ENCODE measurements around the gene FREM1.

The FREM1 gene

DNA sequence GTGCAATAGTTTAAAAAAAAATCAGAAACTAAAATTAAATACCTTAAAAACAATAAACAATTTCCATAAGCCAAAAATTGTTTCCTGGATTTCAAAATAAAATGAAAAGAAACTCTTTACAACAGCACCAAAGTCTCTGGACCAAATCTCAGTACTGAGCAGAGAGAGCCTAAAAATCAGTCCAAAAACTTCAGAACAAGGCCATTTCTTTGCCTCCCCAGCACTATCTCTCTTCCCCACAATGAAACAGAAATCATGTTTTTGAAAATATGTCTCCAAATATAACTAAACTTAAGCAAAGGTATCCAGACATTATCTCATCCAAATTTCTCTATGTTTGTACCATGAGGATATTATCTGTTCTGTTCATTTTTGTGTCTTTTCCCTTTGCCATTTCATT, 1.0 kb downstream of the FREM1 start:
- DNase-seq, result no peak

DNA sequence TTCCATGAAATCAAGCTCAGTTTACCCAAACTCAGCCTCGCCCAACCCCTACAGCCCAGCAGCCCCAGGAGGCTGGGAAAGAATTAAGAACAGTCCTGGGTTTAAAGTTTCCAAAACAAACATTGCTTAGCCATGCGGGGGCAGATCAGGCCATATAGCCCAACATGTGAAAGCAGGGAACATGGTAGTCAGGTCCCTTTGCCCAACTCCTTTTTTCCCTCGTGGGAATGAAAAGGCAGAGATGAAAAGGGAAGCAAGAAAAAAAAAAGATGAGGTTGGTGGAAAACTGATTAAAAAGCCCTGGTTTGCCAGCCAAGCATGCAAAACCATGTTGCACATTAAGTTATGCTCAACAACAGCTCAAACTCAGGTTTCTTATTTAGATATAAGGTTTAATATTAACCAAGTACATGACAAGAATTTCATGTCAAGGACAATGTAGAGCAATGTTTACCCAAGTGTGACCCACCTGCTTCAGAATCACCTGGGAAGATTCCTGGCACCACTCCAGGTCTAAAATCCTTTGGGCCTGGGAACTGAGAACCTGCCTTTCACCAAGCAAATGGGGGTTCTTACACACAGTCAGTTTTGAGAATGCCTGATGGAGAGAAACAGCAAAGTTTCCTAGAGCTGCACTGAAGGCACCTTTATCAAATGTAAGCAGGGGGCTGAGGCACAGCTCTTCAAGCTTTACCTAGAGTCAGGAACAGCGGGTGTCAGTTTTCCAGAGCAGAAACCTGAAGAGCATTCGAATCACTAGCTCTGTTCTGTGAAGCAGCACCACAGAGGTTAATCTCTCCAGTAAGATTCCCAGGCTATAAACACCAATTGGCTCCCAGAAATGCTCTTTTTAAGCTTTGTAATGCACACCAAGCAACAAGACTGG, 1.7 kb downstream of the FREM1 start:
- no peak for DNase-seq

DNA sequence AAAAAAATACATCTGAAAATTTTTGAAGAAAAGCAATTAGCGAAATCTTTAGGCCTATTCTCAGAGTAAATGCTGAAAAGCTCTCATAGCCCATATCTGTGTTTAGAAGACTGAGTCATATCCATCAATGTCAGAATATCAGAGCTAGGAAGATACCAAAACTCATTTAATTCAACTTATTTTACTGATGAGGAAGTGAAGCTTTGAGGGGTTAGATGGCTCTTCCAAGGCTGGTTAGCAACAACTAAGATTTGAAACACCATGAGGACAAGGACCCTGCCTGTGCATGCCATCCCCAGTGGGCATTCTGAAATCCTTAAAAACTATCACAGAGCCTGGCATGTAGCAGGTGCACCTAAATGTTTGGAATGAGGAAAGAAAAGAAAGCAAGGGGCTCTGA, 2.5 kb downstream of the FREM1 start:
- no peak for DNase-seq

DNA sequence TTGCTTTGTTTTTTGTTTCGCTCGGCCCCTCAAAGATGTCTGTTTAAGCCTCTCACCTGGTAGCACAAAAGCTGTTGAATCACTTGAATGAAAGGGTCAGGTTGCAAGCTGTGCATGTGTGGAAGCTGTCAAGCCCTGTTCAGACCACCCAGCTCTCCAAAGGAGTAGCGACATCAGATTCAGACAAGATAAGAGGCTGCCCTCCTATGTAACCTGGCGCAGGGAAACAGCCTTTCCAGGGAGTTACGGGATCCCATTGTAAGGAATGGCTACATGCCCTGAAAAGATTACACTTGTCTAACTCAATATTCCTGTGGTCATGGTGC, 2.9 kb downstream of the FREM1 start:
- no peak for DNase-seq

DNA sequence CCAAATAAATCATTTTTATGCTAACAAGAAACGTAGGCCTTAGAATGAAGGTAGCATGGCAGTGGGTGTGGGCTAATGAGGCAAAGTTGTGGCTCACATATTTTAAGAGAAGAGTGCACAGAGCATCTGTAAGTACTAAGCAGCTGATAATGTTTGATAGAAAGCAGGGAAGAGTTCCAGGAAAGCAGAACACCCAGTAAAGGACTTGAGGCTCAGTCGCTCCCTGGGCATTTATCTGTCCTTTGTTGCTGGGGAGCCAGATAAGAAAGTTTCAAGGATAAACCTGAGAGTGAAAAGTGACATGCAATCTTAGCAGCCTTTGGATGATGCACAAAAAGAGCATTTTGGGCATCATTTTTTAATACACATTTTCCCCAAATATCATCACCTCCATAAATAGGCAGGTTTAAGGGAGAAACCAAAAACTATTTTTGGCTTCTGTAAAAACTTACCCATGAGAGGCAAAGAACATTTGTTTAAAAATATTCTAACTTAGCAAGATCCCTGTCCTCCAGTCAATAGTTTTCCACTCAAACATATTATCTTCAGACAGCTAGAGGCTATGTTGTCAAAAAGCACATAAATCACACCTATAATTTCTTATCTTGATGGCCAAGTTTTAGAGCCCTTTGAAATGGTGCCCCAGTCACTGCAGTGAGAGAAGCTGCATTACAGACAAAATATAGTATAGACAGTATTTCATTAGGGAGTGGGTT, 3.4 kb downstream of the FREM1 start:
- DNase-seq, result no peak

DNA sequence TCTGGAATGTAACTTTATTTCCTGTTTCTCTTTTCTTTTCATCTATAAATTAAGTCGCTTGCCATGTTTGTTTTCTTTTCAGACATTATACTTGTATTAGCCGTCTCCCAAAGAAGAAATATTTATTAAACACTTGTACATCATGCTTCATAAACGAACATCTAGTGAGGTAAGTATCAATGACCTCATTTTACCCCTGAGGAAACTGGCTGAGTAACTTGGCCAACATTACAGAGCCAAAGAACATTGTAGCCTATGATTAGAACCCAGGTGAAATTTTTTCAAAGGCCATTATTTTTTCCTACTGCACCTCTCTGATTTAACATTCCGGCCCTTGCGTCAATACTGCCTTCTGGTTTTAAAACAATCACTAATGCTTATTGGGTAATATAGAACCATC, 4.2 kb downstream of the FREM1 start:
- DNase-seq, result no peak

DNA sequence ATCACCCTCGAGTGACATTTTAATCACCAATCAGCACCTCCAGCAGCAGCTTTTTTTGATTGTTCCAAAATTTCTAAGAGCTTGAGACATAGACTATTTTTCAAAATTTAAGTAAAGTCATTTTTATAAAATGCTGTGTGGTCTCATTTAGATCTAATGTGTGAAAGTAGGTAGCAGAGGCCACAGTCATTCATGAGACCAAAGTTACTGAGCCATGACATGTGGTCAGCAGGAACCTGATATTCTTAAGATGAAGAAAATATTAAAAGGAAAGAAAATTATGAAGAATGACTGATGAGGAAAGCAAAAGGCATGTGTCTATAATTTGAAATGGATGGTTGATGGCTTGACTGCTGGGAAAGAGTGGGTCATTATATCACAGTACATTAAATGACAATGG, 7.2 kb downstream of the FREM1 start:
- DNase-seq, result no peak

DNA sequence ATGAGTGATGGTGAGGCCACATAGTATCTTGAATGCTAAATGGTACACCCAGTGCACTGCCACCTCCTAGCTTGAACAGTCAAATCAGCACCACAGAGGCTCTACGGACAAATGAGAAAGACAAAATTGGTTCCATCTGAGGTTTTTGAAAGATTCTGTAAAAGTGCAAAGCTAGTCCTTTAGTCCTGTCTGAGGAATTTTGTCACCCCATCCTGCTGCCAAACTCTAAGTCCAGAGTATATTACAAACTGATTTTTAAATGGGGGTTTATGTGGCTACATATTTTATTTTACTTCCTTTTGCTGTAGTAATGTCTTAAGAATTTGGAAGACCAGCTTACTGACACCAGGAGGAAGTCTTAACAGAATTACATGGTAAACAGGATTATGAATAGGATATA, 7.7 kb downstream of the FREM1 start:
- DNase-seq, result no peak

DNA sequence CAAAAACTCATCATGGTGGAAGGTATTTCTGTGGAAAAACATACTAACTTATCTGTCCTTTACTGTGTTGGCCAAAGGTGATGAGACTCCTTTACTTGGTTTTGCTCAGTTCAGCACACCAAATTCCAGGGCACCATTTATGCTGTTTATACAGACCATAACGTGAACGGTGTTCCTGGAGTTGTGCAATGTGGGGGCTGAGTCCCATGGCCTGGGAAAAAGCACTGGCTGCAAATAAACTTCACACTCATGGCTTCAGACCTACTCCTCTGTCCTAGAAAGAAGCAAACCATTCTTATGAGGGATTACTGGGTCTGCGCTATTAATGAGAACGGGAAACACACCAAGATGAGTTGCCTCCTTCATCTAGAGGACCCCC, 10.4 kb downstream of the FREM1 start:
- DNase-seq, result no peak

DNA sequence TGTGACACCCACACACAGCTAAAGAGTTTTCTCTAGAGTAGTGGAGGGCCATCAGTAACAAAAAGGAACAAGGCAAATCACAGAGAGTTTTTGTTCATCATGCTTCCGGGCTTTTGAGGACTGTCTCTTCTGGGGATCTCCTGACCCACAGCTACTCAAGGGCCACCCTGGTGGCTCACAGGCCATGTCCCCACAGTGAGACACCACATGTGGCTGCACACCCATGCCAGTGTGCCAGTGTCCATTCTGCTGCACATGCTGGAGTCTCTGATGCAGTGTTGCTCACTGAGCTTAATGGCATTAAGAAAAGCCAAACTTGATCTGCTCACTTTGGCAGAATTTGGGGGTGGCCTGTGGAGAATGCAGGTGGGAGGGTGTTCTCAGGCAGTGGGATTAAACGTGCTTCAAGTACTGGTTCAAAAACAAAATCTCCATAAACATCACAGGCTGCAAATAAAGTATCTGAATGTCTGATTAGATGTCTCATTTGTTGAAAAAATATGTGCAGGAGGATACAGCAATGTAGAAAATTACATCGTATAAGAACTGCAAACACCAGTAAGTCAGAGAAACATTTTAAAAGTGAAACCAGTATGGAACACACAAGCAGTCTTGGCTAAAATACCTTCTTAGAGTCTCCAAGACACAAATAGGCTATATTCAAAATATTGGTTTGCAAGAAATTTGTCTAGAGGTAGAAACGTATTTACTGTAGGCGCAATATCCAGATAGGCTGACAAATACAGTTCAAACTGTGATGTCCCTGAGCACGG, 11.0 kb downstream of the FREM1 start:
- no peak for DNase-seq

DNA sequence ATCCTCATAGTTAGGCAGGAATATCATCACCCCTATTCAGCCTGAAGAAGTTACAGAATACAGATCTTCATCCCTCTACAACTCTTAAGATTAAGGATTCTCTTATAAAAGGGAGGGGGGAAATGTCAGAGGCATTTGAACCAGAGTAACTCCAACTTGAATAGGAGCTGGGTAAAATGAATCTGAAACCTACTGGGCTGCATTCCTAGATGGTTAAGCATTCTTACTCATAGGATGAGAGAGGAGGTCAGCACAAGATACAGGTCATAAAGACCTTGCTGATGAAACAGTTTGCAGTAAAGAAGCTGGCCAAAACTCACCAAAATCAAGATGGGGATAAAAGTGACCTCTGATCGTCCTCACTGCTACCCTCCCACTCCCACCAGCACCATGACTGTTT, 14.4 kb downstream of the FREM1 start:
- no peak for DNase-seq

DNA sequence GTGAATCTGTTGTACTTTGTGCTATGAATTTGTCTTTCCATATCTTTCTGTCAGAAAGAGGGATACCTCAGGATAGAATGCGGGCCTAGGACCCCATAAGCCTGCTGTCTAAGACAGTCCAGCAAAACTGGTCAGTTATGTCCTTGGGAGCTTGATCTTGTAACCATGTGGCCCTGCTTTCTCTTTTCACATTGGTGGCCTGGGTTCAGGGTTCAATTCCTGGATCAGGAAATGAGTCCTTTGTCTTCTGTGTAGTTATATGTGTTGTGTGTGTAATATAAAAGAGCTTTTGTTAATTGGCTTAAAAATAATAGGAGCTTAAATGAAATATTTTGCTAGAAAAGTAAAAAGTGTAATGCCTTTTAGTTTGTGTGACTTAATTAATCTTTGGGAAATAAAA, 16.9 kb downstream of the FREM1 start:
- DNase-seq, result no peak

DNA sequence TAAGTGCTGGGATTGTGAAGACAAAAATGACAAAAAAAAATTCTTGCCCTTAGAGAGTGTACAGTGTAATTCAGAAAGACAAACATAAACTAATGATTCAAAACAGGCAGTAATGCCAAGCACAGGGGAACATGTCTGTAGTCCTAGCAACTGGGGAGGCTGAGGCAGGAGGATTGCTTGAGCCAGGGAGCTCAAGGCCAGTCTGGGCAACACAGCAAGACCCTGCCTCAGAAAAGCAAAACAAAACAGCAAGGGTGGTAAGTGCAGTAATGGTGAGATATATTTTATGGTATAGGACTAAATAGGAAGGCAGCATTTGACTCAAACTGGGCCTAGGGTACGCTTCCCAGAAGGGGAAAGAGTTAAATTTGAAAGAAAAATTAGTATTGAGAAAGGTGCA, 18.9 kb downstream of the FREM1 start:
- DNase-seq, result no peak

DNA sequence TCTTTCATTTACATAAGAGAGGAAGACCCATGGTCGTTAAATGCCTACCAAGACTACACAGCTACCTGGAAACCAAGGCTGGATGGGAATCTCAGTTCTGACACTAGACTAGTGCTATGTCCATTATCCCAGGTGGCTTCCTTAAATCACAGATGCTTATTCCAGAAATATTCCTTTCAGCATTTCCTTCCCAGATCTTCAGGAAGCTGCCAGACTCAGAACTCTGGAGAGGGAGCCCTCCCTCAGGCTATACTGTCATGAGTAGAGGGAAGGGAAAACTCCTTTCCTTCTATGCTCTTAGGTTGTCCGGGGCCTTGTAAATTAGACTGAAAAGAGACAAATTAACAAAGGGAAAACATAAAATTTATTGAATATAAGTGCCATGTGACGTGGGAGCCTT, 20.8 kb downstream of the FREM1 start:
- no peak for DNase-seq

DNA sequence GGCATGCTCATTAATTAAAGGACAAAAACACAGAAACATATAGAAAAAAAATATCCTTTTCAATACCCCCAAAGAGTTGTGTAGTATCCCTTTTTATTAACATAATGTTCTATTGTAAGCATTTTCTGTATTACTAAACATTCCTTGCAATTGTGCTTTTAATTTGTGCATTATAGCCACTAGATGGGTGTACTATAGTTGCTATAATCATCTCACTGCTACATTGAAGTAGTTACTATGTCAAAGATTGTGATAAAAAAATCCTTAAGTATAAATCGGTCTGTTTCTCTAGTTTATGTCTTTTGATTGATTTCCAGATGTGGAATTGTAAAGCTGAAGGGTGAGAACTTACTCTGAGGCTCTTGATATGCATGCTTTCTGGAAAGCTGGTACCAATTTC, 21.4 kb downstream of the FREM1 start:
- no peak for DNase-seq

DNA sequence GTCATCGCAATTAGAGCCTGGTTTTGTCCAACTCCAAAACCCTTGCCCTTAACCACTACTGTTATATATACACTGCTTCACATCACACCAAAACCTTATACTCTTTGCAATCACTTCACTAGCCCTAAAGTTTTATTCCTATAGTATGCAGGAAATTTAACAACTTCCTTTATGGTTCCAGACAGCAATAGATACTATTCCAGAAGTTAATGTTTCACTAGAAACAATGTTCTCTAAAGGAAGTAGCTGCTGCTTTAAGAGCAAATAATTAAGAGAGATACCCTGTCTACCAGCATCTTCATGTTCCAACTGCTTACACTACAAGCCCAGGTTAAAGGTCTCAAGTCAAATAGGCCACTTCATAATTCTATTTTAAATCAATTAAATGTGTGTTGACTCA, 22.0 kb downstream of the FREM1 start:
- DNase-seq, result no peak

DNA sequence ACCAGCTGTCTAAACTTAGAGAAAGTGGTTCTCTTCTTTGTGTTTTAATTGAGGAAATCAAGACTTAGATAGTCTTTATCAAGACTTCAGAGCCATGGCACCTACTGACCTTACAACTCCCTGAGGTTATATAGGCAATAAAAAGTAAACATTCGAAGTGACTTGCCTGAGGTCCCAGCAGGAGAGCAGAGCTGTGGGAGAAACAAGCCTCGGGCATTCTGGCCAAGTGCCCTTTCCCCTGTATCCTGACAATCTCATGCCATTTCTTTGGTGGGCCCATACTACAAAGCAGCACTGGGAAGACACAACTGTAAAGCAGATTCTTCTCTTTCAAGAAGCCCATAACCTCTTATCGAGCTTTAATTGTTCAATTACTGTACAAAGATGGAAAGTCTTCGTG, 23.1 kb downstream of the FREM1 start:
- no peak for DNase-seq

DNA sequence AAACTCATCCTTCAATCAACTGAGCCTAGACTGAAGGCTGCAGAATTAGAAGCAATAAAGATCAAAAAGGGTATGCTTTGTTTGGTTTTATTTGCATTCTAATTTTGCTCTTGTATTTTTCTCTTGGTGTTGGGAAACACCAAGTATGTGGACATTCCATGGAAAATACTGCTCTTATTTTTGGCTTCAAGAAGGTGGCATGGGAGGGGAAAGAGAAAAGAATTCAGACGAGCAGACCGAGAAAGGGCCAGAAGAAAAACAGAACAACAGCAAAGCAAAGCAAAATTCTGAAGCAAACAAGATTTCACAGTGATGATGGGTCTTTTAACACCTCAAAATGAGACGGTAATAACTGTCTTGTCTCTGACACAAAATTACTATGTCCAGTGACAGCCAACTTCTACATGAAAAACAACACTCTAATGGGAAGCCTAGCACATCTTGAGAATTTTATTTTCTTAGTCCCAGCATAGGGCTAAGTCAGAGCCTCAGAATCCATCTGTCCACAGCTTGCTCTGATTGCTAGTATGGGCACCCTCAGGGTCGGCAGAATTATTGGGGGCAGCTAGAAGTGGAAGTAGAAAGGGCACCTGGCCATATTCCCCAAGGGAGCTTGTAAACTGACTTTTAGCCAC, 26.8 kb downstream of the FREM1 start:
- no peak for DNase-seq

DNA sequence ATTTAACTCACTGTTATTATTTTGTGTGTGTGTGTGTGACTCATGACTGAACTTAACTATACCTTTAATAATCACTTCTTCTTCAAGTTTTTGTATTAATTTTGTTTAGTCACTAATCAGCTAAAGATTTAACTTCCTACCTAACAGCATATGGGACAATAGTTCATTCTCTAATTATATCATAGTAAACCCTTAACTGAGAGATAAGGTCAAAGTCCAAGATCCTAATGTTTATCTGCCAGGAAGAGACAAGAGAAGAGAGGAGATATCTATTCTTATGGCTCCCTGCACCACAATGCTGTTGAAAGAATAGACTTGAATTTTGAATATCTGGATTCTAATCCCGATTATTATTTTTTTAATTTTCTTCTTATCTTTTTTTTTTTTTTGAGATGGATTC, 28.1 kb downstream of the FREM1 start:
- no peak for DNase-seq

DNA sequence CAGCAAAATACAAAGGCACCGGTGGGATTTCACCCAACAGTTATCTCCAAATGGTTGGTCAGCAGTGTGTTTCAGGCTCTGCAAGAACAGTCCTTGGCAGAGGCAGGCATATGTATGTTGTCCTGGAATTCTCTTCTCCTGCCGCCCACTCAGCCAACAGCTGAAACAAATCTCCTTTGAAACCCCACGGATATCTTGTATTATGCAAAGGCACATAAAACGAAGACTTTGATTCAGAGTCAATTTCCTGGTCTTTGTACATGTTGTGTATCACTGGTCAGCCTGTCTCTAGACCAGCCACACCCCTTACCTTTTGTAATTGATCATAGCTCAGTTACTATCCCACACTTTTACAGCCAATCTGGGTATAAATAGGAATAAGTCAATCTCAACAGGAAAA, 29.2 kb downstream of the FREM1 start:
- no peak for DNase-seq

DNA sequence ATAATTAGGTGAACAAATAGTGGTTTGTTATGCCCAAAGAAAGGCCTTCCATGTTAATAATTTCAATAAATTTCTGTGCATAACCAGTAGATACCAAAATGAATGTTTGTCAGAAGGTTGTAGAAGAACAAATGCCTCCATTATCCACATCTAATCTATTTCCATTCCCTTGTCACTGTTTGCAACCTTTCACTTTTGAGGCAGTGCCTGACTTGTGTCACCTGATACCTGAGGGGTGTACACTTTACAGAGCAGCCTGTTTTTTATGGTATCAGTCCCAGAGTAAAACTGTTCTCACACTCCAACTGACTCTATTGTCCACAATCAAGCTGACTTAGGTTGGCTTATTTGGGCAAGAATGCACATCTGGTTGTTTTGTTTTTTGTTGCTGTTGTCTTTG, 40.1 kb downstream of the FREM1 start:
- no peak for DNase-seq

DNA sequence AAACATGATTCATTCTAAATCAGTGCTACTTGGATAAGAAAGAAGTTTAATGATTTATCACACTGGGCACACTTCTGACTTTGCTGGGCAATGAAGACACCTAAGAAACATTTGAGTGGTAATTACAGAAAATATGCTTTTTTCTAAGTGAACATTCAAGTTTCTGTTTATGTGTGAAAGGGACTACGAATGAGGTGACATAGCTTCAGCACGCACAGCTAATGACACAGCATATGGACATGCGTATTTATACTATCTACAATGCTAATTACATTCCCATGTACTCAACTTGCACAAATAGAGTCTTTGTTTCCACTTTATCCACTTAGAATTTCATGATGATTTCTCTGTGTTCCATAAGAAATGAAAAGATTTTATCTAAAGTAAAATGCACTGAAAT, 40.6 kb downstream of the FREM1 start:
- no peak for DNase-seq

DNA sequence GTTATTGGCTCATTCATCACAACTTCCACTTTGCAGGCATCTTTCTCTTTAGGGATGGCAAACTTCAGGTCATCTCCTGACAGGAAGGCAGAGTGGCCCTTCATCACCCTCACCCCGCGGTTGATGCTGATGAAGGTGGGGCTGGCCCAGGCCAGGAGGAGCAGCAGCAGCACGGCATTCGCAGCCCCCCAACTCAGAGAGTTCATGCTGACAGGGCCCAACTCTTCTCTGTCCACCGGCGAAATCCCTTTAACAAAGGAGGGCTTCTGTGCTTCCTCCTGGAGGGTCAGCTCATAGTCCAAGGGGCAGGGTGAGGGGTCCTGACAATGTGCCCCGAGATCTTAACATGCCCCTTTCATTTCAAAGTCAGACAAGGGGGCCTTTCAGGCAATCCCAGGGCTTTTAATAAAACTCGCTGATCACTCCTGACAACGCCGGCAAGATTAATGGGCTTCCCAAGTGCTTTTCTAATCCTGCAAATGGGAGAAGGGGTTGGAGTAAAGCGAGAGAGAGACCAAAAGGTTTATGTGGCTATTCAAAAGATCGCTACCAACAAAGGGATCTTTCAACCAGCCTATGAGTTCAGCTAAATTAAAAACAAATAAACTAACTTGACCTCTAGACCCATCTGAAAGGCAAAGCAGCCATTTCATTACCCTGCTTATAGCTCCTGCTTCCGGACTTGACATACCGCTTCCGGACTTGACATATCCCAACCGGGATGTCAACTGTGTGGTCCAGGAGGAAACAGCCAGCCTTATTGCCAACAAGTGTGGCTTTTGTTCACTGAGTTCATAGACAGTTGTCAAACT, 41.2 kb downstream of the FREM1 start:
- no peak for DNase-seq

Measured in T-helper 1 cell (primary cell).